Head of caudate nucleus (tissue), 42 donors: ENCODE data around the gene GLTP.
A peak's percentile ranks its signal among the peaks of the same experiment; 100 is the strongest.
"Not testable (repeated sequence)": the region's sequence is repeated elsewhere in the genome, so short reads cannot be mapped to it uniquely, and the experiment has no call there.

ENCODE experiments used
- DNase-seq, 42 donors: peaks; one replicate each; pipeline versions ENCODE4 v3.0.0 to v3.0.0-alpha.2; 2020 to 2021; ENCODE audit warnings: mixed read lengths in 7 of 42
- intact Hi-C: fragments of 100-400 bp; cut with DNase I; formaldehyde crosslinking; loops from one replicate; pipeline ENCODE4 v1.15.0; 2022

The GLTP gene, protein sequence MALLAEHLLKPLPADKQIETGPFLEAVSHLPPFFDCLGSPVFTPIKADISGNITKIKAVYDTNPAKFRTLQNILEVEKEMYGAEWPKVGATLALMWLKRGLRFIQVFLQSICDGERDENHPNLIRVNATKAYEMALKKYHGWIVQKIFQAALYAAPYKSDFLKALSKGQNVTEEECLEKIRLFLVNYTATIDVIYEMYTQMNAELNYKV

DNA sequence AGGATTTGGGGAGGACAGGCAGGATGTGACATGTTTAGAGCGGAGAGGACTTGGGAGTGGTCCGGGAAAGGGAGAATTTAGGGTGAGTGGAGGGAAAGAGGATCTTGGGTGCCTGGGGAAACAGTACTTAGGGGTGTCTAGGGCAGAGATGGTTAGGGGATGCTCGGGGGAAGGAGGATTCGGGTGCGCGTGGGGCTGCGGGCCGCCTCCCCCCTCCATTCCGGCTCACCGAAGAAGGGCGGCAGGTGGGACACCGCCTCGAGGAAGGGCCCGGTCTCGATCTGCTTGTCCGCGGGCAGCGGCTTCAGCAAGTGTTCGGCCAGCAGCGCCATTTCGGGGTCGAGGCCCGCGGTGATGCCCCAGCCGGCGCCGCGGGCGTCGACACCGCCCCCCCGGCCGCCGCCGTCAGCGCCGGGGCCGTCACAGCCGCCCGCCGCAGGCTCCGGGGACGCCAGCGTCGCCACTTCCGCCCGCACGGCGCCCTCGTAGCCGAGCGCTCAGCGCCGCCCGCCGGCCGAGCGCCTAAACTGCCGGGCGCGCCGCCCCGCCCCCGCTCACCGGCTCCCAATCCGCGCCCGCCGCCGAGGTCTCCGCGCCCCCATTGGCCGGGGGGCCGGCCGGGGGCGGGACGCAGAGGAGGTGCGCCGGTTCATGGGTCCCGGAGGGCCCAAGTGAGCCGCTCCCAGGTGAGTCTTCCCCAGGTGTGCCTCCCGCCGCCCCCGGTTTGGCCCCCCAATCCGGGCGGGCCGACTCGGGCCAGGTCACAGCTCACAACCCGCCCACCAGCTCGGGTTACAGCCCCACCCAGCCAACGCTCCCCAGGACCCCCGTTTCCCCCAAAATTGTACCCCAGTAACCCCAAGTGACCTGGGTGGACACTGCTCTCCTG lies at the start of gene GLTP:
Gene GLTP, minus strand, starts transcription at position 499 of the 889 bp plus-strand sequence. Its CDS starts 167 bp downstream, at position 332.
- intact Hi-C loops: loop anchor here (5.0 kb wide), 1 partner anchor 73 kb away; no protein-coding TSS in a partner anchor
- peak; percentile 30 to 92 (median 84) for DNase-seq

DNA sequence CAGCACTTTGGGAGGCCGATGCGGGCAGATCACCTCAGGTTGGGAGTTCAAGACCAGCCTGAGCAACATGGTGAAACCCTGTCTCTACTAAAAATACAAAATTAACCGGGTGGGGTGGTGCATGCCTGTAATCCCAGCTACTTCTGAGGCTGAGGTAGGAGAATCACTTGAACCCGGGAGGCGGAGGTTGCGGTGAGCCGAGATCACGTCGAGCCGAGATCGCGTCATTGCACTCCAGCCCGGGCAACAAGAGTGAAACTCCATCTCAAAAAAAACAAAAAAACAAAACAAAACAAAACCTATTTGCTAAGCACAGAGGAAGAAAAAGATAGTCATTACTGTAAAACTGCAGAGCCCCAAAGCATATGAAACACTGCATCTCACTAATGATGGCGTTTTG lies 49.0 kb upstream of the GLTP start:
- DNase-seq, intact Hi-C loops: not testable (repeated sequence)

DNA sequence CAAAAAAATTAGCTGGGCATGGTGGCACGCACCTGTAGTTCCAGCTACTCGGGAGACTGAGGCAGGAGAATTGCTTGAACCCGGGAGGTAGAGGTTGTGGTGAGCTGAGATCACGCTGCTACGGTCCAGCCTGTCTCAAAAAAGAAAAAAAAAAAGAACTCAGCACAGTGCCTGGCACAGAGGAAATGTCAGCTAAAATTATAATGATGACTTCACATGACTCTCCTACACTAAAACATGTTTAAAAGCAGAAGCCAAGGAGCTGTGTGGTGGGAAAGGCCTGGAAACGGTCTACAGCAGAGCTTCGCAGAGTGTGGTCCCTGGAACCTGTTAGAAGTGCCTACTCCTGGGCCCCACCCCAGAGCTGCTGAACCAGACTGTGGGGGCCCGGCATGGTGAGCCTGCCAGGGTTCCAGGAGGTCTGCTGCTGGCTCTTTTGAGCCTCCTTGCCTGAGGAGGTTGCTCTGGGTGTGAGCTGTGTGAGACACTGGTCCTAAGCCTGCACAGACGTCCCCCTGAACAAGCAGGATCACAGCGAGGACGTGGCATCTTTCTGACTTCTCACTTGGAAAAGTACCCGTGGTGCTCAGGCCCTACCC lies 47.8 kb upstream of the GLTP start:
- no peak for DNase-seq
- intact Hi-C loops: no loop called here

- intact Hi-C loops: no loop called here
- DNase-seq: peak in 17 of 42 donors; percentile 15 to 56 (median 41)
Measured at GRCh38 chr12:109927622-109928021, 47.3 kb upstream of the GLTP start.

- intact Hi-C loops: no loop called here
- no peak for DNase-seq
Measured at GRCh38 chr12:109926488-109927210, 46.3 kb upstream of the GLTP start.

GRCh38 chr12:109926016-109926415 lies 45.7 kb upstream of the GLTP start:
- DNase-seq: no peak

DNA sequence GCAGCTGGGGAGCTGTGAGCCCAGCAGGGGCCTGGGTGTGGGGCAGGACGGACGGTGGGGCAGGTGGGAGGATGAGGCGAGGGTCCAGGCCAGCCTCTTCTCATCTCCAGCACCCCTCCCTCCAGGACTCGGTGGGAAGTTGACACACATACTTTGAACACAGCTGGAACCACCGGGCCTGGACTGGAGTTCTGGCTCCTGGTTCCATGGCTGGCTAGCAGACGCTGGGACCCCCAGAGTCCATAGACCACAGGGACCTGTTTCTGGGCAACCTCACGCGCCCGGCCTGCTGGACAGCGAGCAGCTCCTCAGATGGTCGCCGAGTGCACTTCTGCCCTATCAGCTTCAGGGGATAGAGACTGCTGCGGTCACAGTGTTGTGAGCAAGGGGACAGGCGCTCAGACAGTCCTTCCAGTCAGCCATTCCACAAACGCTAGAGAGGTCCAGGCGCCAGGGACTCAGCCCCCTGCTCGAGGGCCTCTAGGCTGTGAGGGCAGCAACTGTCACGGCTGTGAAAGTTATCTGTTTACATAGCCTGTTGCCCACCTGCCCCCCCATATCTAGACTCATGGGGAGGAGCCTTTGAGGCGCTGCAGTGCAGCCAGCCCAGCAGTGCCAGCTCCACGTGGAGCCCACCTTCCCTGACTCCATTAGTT lies 45.0 kb upstream of the GLTP start:
- peak in 1 of 42 donors; percentile 8 for DNase-seq
- intact Hi-C loops: no loop called here

More at GRCh38 chr12:109926016-109926415, 45.7 kb upstream of the GLTP start:
- intact Hi-C loops: no loop called here

DNA sequence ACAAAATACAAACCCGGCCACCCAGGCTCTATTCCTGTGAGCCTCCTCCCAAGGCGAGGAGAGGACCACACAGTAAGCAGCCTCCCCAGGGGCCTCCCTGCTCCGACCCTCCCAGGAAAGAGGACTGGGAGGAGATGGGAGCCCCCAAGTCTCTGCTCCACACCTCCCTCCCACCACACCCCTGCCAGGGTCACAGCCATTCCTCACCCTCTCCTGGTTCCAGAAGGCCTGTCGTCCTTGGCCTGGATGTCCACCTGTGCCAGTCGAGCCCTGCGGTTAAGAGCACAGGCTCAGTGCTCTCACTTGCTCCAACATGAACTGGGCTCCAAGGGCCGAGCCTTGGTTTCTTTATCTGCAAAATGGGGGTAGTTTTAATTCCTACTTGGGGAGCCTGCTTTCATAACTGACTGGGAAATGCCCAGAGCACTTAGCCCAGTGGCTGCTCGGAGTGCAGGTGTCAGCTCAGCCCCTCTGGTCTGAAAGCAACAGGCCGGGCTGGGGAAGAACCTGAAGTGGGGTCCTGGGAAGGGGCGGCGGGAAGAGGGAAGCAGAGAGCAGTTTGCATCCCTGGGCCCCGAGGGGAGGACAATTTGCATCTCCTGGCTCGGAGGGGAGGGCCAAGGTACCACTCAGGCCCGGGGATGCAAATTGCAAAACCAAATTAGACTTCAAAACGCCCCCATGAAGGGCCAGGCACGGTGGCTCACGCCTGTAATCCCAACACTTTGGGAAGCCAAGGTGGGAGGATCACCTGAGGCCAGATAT lies 43.3 kb upstream of the GLTP start:
- intact Hi-C loops: no loop called here
- DNase-seq: peak in 2 of 42 donors; percentile 7 to 13

- DNase-seq: peak in 1 of 42 donors; percentile 8
- intact Hi-C loops: no loop called here
Measured at GRCh38 chr12:109923038-109923437, 42.7 kb upstream of the GLTP start.

DNA sequence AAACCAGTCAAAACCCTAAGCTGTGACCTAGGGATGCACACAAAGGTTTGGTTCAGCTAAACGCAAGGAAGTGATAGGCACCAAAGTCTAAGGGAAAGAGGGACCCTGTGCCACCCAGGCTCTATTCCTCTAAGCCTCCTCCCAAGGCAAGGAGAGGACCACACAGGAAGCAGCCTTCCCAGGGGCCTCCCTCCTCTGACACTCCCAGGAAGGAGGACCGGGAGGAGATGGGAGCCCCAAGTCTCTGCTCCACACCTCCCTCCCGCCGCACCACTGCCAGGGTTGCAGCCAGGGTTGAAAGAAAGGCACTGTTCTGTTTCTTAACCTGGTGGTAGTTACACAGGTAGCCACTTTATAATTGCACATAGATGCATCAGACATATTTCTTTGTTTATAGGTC lies 41.6 kb upstream of the GLTP start:
- intact Hi-C loops: no loop called here
- no peak for DNase-seq

- no peak for DNase-seq
- intact Hi-C loops: no loop called here
Measured at GRCh38 chr12:109920261-109920780, 40.0 kb upstream of the GLTP start.

DNA sequence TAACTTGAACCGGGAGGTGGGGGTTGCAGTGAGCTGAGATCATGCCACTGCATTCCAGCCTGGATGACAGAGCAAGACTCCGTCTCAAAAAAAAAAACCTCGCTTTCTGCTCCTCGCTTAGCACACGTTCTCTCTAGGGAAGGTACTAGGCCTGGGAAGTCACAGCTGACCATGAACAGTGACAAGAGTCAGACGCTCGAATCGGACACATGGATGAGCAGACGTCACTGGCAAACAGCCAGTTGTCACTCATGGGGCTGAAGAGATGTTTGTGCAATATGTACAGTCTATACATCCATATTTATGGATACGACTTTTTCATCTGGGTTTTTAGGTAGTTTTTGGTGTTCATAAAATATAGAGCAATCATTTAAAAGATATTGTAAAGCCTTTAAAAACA lies 39.1 kb upstream of the GLTP start:
- intact Hi-C loops: no loop called here
- no peak for DNase-seq

- no peak for DNase-seq
- intact Hi-C loops: no loop called here
Measured at GRCh38 chr12:109916045-109916444, 35.7 kb upstream of the GLTP start.

DNA sequence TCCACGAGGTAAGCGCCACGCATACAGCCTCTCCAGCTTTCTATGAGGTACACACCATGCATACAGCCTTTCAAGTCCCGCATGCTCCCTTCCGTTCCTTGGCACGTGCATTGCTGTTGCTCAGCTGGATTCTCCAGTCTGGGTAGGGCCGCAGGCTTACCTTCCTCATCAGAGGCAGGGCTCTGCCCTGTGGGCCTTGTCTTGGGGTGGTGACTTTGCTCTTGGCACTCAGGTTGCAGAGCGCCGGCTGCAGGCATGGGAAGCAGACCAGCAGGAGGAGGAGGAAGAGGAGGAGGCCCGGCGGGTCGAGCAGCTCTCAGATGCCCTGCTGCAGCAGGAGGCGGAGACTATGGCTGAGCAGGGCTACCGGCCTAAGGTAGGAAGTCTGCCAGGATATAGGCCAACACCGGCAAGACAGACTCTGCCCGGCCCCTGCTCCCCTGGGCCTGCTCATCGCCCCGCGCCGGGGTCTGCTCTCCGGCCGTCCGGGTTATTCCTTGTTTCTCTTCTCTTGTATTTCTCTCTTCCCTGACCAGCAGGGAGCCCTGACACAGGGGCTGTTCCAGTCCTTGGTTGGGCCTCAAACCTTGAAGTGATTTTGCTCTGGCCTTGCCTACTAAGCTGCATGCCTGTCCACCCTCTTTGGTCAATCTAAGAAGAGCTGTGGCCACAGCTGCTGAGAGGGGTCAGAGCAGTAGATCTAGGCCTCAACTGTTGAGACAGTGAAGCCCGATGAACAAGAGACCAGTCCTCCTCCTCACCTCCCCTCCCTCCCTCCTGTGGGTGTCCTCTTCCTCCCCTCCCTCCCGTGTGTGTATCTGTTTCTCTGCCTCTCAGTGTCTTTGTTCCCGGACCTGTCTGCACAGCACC lies 35.1 kb upstream of the GLTP start:
- no peak for DNase-seq
- intact Hi-C loops: no loop called here

GRCh38 chr12:109914461-109914860 lies 34.1 kb upstream of the GLTP start:
- intact Hi-C loops: no loop called here
- no peak for DNase-seq

- intact Hi-C loops: no loop called here
- no peak for DNase-seq
Measured at GRCh38 chr12:109912855-109913321, 32.5 kb upstream of the GLTP start.

- DNase-seq: no peak
- intact Hi-C loops: no loop called here
Measured at GRCh38 chr12:109910969-109911348, 30.6 kb upstream of the GLTP start.
